Brain microvascular endothelial cell (primary cell): ENCODE data around the gene TENM3.

Source experiments
- DNase-seq: peaks from one replicate; pipeline ENCODE4 v3.0.0-alpha.2; 2020
- H3K27ac ChIP-seq: fragments of 250-450 bp; sonication (Bioruptor Pico); 2 replicates; pipeline ENCODE4 v1.5.1; 2020; ENCODE audit warnings: mild to moderate bottlenecking, moderate library complexity
- H3K27me3 ChIP-seq: fragments of 250-450 bp; sonication (Bioruptor Pico); replicated peaks from 2 replicates; pipeline ENCODE4 v1.5.1; 2020; ENCODE audit warnings: mild to moderate bottlenecking
- H3K36me3 ChIP-seq: fragments of 250-450 bp; sonication (Bioruptor Pico); replicated peaks from 2 replicates; pipeline ENCODE4 v1.5.1; 2020; ENCODE audit warnings: mild to moderate bottlenecking
- H3K4me3 ChIP-seq: 2 replicates; pipeline ENCODE4 v1.5.1; 2011; ENCODE audit warnings: low read depth, mild to moderate bottlenecking, control low read depth, low read length, moderate library complexity
- CTCF ChIP-seq: IDR thresholded peaks from 2 replicates; pipeline ENCODE4 v1.5.1; 2011; ENCODE audit warnings: low read depth, mild to moderate bottlenecking, moderate library complexity, low read length, control low read depth, inconsistent platforms; ENCODE audit errors: missing control alignments
- in situ Hi-C: cut with HindIII; loops from 2 replicates; pipeline ENCODE4 v1.10.0; 2017; ENCODE audit warnings: low sequenced_read_pairs, low pct_ligation_motif_present

Gene TENM3

GRCh38 chr4:182507805-182508204, 264.6 kb downstream of the TENM3 start:
- H3K27me3 ChIP-seq = no peaks in the 10 kb centered on the region
- in situ Hi-C loops = no loop called here
- no peak for TF ChIP-seq CTCF
- H3K4me3 ChIP-seq = no peak overlapping the region
- DNase-seq = no peak
- no peaks in the 10 kb centered on the region for H3K36me3 ChIP-seq
- no peak overlapping the region for H3K27ac ChIP-seq

GRCh38 chr4:182510836-182511235, 267.6 kb downstream of the TENM3 start:
- DNase-seq = no peak
- no peaks in the 10 kb centered on the region for H3K36me3 ChIP-seq
- TF ChIP-seq CTCF = no peak
- in situ Hi-C loops = no loop called here
- H3K27ac ChIP-seq = no peak overlapping the region
- no peaks in the 10 kb centered on the region for H3K27me3 ChIP-seq
- no peak overlapping the region for H3K4me3 ChIP-seq

GRCh38 chr4:182513587-182514291, 270.5 kb downstream of the TENM3 start:
- no peak overlapping the region for H3K27ac ChIP-seq
- H3K36me3 ChIP-seq = no peaks in the 10 kb centered on the region
- no peak for DNase-seq
- no peaks in the 10 kb centered on the region for H3K27me3 ChIP-seq
- H3K4me3 ChIP-seq = no peak overlapping the region
- TF ChIP-seq CTCF = no peak
- in situ Hi-C loops = no loop called here

GRCh38 chr4:182518421-182518820, 275.2 kb downstream of the TENM3 start:
- no peaks in the 10 kb centered on the region for H3K36me3 ChIP-seq
- H3K27me3 ChIP-seq = no peaks in the 10 kb centered on the region
- no peak for TF ChIP-seq CTCF
- no peak overlapping the region for H3K4me3 ChIP-seq
- no peak overlapping the region for H3K27ac ChIP-seq
- no peak for DNase-seq
- in situ Hi-C loops = no loop called here

- no peak for TF ChIP-seq CTCF
- in situ Hi-C loops = no loop called here
- DNase-seq = no peak
These were observed 276.3 kb downstream of the TENM3 start for GRCh38 chr4:182519528-182519927.

GRCh38 chr4:182521011-182521410, 277.8 kb downstream of the TENM3 start:
- Histone ChIP-seq H3K27me3 (no peaks in the 10 kb centered on the region), H3K27ac (no peak overlapping the region), H3K4me3 (no peak overlapping the region), H3K36me3 (no peaks in the 10 kb centered on the region)
- no peak for TF ChIP-seq CTCF
- no peak for DNase-seq
- in situ Hi-C loops = no loop called here

More at GRCh38 chr4:182519528-182519927, 276.3 kb downstream of the TENM3 start:
- Histone ChIP-seq H3K27ac (no peak overlapping the region), H3K36me3 (no peaks in the 10 kb centered on the region), H3K27me3 (no peaks in the 10 kb centered on the region), H3K4me3 (no peak overlapping the region)
